ENCODE results near the gene HOXC10.

Gene HOXC10

DNA sequence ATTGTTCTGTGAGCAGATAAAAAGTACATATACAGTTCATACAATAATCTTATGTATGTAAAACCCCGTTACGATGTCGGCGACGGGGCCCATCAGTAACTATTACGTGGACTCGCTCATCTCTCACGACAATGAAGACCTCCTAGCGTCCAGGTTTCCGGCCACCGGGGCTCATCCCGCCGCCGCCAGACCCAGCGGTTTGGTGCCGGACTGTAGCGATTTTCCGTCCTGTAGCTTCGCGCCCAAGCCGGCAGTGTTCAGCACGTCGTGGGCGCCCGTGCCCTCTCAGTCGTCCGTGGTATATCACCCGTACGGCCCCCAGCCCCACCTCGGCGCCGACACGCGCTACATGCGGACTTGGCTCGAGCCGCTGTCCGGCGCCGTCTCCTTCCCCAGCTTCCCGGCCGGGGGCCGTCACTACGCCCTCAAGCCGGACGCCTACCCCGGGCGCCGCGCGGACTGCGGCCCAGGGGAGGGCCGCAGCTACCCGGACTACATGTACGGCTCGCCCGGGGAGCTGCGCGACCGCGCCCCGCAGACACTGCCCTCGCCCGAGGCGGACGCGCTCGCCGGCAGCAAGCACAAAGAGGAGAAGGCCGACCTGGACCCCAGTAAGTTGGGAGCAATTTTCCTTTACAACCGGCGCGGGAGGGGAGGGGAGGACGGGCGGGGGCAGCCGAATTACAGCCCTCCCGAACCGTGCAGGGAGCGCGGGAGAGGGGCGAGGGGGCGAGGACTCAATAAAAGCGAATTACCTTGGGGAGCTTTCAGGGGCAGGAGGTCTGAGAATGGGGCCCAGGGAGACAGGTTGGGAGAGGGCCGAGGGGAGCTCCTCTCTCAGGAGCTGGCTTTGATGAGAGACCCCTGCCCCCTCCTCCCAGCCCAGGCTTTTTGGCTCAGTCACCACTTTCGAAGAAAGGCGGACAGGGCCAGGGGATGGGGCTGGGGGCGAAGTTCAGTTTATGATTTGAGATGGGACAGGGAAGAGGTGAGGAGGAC, 15.5 kb downstream of the HOXC10 start, which contains the start of gene HOXC9:
TSS of gene HOXC9 (plus strand) at position 46 of the 999 bp plus-strand sequence. CDS start at position 74, 28 bp downstream.
- TF ChIP-seq, protein P1, sequence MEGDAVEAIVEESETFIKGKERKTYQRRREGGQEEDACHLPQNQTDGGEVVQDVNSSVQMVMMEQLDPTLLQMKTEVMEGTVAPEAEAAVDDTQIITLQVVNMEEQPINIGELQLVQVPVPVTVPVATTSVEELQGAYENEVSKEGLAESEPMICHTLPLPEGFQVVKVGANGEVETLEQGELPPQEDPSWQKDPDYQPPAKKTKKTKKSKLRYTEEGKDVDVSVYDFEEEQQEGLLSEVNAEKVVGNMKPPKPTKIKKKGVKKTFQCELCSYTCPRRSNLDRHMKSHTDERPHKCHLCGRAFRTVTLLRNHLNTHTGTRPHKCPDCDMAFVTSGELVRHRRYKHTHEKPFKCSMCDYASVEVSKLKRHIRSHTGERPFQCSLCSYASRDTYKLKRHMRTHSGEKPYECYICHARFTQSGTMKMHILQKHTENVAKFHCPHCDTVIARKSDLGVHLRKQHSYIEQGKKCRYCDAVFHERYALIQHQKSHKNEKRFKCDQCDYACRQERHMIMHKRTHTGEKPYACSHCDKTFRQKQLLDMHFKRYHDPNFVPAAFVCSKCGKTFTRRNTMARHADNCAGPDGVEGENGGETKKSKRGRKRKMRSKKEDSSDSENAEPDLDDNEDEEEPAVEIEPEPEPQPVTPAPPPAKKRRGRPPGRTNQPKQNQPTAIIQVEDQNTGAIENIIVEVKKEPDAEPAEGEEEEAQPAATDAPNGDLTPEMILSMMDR (IDR thresholded peaks at IDR 0.05), result no peak

DNA sequence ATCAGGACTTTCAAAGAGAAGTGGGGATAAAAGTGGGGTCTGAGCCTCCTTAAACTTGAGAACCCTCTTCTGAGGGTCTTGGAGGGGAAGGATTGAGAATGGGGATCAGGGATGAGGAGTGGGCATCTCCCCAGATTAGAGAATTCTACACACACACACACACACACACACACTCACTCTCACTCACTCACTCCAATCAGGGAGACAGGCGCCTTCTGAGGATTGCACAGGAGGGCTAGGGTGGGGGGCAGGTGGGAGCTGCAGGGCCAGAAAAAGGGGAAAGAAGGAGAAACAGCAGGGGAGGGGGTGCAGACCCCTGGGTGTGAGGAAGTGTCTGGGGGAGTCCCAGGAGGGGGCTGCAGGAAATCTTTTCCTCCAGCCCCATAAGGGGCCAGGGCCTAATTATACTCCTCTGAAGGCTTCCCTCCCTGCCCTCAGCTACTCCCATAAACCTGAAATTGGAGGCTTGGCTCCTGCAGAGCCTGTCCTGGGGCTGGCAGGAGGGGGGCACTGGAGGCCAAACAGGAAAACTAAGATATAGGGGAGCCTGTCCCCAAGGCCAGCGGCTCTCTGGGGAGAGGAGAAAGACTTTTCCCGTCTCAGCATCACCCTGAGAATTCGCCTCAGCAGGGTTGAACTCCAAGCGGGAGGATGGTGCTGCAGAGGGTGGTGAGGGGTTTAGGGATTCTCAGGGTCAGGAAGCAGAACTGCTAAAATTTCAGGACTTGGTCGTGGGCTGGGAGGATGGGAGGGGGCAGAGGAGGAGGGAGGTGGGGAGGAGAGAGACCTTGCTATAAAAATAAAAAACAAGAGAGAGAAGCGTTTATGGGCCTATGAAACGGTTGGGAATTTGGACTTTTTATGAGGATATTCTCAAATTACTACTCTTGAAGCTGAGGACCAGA, 16.6 kb downstream of the HOXC10 start:
- TF ChIP-seq, protein P1 (IDR thresholded peaks at IDR 0.05), result no peak

DNA sequence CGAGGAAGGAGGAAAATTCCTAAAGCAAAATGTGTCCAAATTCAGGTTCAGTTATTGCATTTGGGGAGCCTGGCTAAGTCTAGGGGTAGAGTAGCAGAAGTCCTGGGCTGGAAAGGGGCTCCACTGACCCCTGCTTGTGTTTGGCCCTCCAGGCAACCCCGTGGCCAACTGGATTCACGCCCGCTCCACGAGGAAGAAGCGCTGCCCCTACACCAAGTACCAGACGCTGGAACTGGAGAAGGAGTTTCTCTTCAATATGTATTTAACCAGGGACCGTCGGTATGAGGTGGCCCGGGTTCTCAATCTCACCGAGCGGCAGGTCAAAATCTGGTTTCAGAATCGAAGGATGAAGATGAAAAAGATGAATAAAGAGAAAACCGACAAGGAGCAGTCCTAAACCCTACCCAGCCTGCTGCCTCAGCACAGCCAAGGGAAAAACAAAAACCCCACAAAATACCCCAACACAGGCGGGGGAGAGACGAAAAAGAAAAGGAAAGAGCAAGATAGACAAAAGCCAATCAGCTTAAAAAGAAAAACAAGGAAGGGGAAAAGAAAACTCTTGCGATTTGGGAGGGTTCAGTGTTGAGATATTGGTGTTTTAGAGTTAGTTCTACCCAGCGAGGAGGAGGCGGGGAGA, 17.4 kb downstream of the HOXC10 start:
- TF ChIP-seq, protein P1 (IDR thresholded peaks at IDR 0.05), result no peak

DNA sequence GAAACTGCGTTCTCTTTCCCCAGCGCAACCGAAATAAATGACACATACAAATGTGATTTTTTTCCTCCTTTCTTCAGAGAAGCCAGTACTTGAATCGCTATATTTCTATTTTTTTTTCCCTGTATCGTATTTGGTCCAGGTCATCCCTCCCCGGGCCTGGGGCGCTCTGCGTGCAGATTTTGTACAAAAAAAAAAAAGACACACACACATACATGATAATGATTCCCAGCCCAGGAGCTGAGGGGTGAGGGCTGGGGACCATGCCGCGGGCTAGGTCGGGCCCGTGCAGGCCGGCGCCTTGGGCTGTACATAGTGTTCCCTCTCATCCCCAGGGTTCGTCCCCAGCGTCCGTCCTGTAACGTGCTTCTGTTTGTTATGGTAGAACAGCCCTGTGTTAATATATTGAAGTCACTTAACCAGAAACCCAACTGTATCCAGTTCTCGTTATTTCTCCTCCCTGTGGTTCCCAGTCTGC, 18.0 kb downstream of the HOXC10 start:
- TF ChIP-seq, protein P1 (IDR thresholded peaks at IDR 0.05), result no peak

DNA sequence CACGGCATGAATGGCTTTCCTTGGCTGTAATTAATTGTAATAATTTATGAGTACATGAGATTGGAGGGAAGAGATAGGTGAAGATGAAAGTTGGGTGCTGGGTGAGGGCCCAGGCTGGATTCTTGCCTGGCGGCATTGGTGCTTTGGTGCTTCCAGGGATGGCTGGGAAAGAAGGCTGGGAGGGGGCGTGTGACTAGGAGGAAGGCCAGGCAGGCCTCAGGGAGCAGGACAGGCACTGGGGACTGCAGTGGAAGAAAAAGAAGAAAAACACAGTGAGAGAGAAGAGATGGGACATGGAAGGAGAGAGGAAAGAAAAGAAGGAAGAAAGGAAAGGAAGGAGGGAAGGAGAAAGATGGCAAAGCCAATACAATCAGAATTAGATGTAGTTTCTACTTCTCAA, 18.7 kb downstream of the HOXC10 start:
- TF ChIP-seq, protein P1 (IDR thresholded peaks at IDR 0.05), result no peak

DNA sequence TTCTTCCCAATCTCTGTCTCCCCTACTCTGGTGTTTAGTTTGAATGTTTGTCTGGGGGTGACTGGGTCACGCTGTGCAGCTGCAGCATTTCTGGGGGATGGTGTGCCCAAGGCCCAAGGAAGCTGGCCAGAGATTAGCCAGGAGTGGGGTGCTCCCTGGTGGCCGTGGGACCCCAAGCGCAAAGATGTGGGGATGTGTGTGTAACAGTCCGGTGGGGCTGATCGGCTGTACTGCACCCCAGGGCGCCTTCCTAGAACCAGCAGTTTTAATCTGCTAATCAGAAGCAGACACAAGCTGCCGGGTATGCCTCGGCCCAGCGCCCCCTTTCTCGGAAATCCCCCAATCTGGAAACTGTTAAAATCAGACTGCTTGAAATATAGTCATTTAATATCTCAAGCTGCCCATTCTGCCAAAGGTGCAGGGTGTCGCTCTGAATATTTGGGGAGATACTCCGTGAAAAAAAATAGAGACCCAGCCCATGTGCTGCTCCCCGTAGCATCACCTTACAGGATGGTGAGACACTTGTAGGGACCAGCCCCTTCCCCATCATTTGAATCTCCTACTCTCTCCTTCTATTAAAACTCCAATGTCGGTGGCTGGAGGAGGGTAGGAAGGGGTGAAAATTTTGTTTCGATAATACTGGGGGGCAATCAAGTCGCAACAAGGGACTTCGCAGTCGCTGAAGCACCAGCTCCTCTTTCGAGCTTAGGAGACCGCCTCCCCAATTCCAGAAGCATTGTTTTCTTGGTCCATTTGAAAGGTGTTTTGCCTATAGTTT, 19.3 kb downstream of the HOXC10 start:
- TF ChIP-seq, protein P1 (IDR thresholded peaks at IDR 0.05), result peak; percentile 12; the same call in 1 of the 2 replicates
